ENCODE measurements around the gene ZNG1F.
"Not testable (repeated sequence)": the region's sequence is repeated elsewhere in the genome, so short reads cannot be mapped to it uniquely, and the experiment has no call there.

The ZNG1F gene

DNA sequence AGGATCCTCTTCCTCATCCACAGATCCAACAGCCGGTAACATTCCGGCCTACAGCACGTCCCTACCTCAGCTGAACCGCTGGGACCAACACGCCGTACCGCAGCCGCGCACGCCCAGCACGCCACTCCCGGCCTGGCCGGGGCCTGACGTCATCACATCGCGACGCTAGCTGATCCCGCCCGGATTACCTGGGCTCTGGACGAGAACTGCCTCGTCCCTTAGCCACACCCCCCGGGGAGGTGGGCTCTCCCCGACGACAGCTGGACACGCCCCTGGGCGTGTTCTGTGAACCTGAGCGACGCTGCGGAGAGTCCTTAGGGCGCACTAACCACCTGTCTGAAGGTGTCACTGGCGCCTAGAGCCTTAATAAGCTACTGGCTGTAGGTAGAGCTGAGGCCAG lies at the start of gene ZNG1F:
Gene ZNG1F, minus strand, starts transcription at position 101 of the 400 bp plus-strand sequence. Its CDS starts 59 bp downstream, at position 42.
- H3K4me1 ChIP-seq (ENCODE audit: insufficient read depth, insufficient read length); H3K36me3 ChIP-seq (ENCODE audit: insufficient read depth, insufficient read length, low read length); H3K27me3 ChIP-seq (ENCODE audit: insufficient read depth, insufficient read length); H3K9ac ChIP-seq (ENCODE audit: insufficient read length, low read depth); H3K9me3 ChIP-seq (ENCODE audit: insufficient read depth, low read length); DNase-seq (ENCODE audit: low read depth, low spot score); H3K4me3 ChIP-seq (ENCODE audit: insufficient read length, low read depth): not testable (repeated sequence)

DNA sequence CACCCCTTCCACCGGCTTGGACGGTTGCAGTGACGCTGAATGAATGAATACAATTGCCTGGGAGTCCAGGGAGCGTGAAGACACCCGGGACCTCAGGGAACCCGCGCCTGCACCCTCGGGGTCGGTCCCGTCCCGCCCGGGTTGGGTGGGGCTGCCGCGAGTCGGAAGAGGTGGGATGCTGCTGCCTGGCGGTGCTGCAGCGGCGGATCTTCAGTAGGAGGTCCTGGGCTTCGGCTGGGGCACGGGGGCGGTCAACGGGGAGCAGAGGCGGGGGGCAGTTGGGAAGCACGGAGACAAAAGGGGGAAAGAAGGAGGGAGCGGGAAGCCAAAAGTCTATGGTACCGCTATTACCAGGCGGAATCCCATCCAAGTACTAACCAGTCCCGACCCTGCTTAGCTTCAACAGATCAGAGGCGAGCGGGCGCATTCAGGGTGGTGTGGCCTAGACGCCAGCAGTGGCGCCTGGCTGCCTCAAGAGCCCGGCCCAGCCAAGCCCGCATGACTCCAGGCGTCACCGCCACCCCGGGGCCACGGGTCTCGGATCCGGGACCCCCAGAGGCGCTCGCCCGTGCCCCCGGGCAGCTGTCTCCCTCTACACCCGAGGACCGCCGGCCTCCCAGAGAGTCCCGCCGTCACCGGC lies 48.1 kb upstream of the ZNG1F start:
- not testable (repeated sequence) for H3K4me1 ChIP-seq (ENCODE audit: insufficient read depth, insufficient read length); H3K9me3 ChIP-seq (ENCODE audit: insufficient read depth, low read length); DNase-seq (ENCODE audit: low read depth, low spot score); H3K4me3 ChIP-seq (ENCODE audit: insufficient read length, low read depth); H3K36me3 ChIP-seq (ENCODE audit: insufficient read depth, insufficient read length, low read length); H3K9ac ChIP-seq (ENCODE audit: insufficient read length, low read depth)
- H3K27me3 ChIP-seq (ENCODE audit: insufficient read depth, insufficient read length) = peaks cover 13% of the 10 kb centered on the region

DNA sequence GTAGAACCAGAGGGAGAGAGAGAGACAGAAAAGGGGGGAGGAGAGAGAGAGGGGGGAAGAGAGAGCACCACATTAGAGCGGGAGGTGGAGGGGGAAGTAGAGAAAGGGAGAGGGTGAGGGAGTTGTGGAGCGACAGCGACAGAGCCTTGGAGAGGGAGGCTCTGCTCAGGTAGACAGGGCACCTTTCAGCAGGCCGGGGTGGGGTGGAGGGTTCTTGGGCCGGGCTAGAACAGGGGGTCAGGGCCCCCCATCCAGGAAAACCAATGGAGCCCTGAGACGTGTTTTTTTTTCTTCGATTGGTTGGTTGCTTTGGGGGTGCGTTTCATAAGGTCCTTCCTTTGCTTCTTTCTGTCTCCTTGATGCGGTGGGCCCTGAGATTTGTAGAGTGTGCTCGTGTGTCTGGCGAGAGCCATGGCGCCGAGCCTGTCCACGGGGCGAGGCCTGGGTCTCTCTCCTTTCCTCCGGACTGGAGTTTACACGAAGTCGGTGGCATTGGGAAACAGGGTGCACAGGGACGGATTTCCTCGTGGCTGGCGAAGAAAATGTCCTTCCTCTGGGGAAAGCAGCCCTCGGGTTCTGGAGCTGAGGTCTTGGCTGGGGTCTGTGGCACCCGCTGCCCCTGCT lies 47.5 kb upstream of the ZNG1F start:
- H3K36me3 ChIP-seq (ENCODE audit: insufficient read depth, insufficient read length, low read length); H3K9ac ChIP-seq (ENCODE audit: insufficient read length, low read depth); DNase-seq (ENCODE audit: low read depth, low spot score); H3K4me1 ChIP-seq (ENCODE audit: insufficient read depth, insufficient read length); H3K9me3 ChIP-seq (ENCODE audit: insufficient read depth, low read length); H3K4me3 ChIP-seq (ENCODE audit: insufficient read length, low read depth): not testable (repeated sequence)
- peaks cover 13% of the 10 kb centered on the region for H3K27me3 ChIP-seq (ENCODE audit: insufficient read depth, insufficient read length)

DNA sequence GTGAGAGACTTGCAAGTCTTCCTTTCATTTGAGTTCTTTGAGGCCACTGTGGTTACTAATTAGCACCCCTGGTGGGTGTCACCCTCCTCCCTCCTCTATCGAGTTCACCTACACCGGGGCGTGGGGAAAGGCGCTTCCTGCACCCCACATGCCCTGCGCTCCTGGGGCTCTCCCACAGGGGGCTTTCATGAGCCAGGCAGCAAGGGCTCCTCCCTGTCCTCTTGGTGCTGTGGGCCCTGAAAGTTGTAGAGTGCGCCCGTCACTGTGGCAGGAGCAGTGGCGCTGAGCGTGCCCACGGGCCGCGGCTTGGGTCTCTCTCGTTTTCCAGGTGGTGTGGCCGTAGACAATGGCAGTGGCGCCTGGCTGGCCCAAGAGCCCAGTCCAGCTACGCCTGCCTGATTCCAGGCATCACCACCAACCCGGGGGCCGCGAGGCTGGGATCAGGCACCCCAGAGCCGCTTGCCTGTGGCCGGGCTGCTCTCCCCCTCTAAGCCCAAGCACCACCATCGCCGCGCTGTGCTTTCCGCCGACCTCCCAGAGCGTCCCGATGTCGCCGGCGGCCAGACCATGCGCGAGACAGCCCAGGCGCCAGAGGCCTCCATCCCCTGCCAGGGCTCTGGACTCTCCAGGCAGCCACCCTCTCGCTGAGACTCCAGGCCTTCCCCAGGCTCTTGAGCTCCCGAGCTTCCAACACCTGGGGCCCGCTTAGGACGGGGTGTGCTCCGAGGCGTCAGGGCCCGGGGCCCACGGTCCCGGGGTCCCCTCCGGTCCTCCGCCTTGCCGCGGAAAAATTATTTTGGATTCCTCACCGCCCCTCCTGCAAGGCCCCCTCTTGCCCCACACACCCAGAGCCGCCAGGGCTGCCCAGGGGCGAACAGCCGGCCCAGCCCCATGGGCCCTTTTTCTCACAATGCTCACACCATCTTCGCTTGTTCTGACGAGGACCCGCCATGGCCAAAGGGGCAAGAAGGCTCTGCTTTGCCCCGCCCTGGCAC lies 46.0 kb upstream of the ZNG1F start:
- not testable (repeated sequence) for DNase-seq (ENCODE audit: low read depth, low spot score); H3K9ac ChIP-seq (ENCODE audit: insufficient read length, low read depth); H3K36me3 ChIP-seq (ENCODE audit: insufficient read depth, insufficient read length, low read length); H3K9me3 ChIP-seq (ENCODE audit: insufficient read depth, low read length); H3K4me1 ChIP-seq (ENCODE audit: insufficient read depth, insufficient read length)
- H3K27me3 ChIP-seq (ENCODE audit: insufficient read depth, insufficient read length) = peaks cover 13% of the 10 kb centered on the region
- H3K4me3 ChIP-seq (ENCODE audit: insufficient read length, low read depth) = peak overlapping the region; percentile 28

DNA sequence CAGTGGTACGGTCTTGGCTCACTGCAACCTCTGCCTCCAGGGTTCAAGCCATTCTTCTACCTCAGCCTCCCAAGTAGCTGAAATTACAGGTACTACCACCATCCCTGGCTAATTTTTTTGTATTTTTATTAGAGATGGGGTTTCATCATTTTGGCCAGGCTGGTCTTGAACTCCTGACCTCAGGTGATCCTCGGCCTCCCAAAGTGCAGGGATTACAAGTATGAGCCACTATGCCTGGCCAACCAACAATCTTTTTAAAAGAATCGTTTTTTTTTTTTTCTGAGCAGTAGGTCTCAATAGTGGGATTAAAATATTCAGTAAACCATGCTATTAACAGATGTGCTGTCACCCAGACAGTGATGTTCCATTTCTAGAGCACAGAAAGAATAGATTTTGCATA lies 45.1 kb upstream of the ZNG1F start:
- not testable (repeated sequence) for H3K4me3 ChIP-seq (ENCODE audit: insufficient read length, low read depth); H3K9me3 ChIP-seq (ENCODE audit: insufficient read depth, low read length); DNase-seq (ENCODE audit: low read depth, low spot score); H3K36me3 ChIP-seq (ENCODE audit: insufficient read depth, insufficient read length, low read length); H3K9ac ChIP-seq (ENCODE audit: insufficient read length, low read depth); H3K4me1 ChIP-seq (ENCODE audit: insufficient read depth, insufficient read length)
- H3K27me3 ChIP-seq (ENCODE audit: insufficient read depth, insufficient read length) = peaks cover 13% of the 10 kb centered on the region

DNA sequence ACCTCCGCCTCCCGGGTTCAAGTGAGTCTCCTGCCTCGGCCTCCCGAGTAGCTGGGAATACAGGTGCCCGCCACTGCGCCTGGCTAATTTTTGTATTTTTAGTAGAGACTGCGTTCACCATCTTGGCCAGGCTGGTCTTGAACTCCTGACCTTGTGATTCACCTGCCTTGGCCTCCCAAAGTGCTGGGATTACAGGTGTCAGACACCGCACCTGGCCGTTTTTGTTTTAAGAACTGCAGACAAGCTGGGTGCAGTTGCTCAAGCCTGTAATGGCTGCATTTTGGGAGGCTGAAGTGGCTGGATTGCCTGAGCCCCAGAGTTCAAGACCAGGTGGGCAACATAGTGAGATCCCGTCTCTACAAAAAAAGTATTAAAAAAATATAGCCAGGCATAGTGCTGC lies 43.2 kb upstream of the ZNG1F start:
- H3K36me3 ChIP-seq (ENCODE audit: insufficient read depth, insufficient read length, low read length); DNase-seq (ENCODE audit: low read depth, low spot score); H3K9ac ChIP-seq (ENCODE audit: insufficient read length, low read depth); H3K4me3 ChIP-seq (ENCODE audit: insufficient read length, low read depth); H3K9me3 ChIP-seq (ENCODE audit: insufficient read depth, low read length); H3K4me1 ChIP-seq (ENCODE audit: insufficient read depth, insufficient read length): not testable (repeated sequence)
- H3K27me3 ChIP-seq (ENCODE audit: insufficient read depth, insufficient read length) = peaks cover 13% of the 10 kb centered on the region

DNA sequence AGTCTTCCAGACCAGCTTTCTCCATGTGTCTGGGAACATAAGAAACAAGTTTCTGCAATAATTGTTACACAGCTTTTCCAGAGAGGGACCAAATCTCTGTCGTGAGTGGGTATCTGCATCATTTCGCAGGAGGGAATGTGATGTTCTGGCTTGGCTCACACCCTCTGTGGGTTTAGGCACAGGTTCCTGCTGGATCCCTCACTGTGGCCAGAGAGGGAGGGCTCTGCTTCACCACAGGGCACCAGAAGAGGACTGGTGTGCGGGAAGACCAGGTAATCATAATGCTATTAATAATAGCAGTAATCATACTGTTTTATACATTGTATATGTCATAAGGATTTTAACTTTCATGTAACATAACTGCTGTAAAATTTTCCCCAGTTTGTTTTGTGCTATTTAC lies 41.3 kb upstream of the ZNG1F start:
- H3K4me3 ChIP-seq (ENCODE audit: insufficient read length, low read depth); H3K9ac ChIP-seq (ENCODE audit: insufficient read length, low read depth); H3K36me3 ChIP-seq (ENCODE audit: insufficient read depth, insufficient read length, low read length); H3K4me1 ChIP-seq (ENCODE audit: insufficient read depth, insufficient read length); DNase-seq (ENCODE audit: low read depth, low spot score); H3K9me3 ChIP-seq (ENCODE audit: insufficient read depth, low read length): not testable (repeated sequence)
- peaks cover 13% of the 10 kb centered on the region for H3K27me3 ChIP-seq (ENCODE audit: insufficient read depth, insufficient read length)

DNA sequence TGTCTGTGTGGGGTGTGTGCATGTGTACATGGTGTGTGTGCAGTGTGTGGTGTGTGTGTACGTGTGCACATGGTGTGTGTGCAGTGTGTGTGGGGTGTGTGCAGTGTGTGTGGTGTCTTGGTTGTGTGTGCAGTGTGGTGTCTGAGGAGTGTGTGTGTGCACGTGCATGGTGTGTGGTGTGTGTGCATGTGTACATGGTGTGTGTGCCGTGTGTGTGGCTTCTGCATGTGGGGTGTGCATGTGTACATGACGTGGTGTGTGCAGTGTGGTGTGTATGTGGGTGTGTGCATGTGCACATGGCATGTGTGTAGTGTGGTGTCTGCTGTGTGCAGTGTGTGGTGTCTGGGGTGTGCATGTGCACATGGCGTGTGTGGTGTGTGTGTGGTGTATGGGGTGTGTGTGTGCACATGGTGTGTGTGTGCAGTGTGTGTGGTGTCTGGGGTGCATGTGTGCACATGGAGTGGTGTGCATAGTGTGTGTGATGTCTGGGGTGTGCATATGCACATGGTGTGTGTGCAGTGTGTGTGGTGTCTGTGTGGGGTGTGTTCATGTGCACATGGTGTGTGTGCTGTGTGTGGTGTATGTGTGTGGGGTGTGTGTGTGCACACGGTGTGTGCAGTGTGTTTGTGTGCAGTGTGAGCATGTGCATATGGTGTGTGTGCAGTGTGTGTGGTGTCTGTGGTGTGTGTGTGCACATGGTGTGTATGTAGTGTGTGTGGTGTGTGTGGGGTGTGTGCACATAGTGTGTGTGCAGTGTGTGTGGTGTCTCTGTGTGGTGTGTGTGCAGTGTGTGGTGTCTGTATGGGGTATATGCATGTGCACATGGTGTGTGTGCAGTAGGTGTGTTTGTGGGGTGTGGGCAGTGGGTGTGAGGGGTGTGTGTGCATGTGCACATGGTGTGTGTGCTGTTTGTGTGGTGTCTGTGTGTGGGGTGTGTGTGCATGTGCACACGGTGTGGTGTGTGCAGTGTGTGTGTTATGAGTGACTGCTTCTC lies 40.6 kb upstream of the ZNG1F start:
- H3K9me3 ChIP-seq (ENCODE audit: insufficient read depth, low read length) = no peaks in the 10 kb centered on the region
- H3K27me3 ChIP-seq (ENCODE audit: insufficient read depth, insufficient read length) = peaks cover 9% of the 10 kb centered on the region
- no peak for DNase-seq (ENCODE audit: low read depth, low spot score)
- no peaks in the 10 kb centered on the region for H3K36me3 ChIP-seq (ENCODE audit: insufficient read depth, insufficient read length, low read length)
- no peak overlapping the region for H3K4me3 ChIP-seq (ENCODE audit: insufficient read length, low read depth)
- H3K4me1 ChIP-seq (ENCODE audit: insufficient read depth, insufficient read length) = no peaks in the 10 kb centered on the region
- TF ChIP-seq SUZ12 (IDR thresholded peaks at IDR 0.05; ENCODE audit: extremely low read depth, insufficient read depth, insufficient read length) = no peak
- TF ChIP-seq YY1 (IDR thresholded peaks at IDR 0.05; ENCODE audit: insufficient read depth, insufficient read length) = no peak
- no peak for TF ChIP-seq ZNF274 (IDR thresholded peaks at IDR 0.05; ENCODE audit: low read depth, low read length)
- no peak overlapping the region for H3K9ac ChIP-seq (ENCODE audit: insufficient read length, low read depth)

DNA sequence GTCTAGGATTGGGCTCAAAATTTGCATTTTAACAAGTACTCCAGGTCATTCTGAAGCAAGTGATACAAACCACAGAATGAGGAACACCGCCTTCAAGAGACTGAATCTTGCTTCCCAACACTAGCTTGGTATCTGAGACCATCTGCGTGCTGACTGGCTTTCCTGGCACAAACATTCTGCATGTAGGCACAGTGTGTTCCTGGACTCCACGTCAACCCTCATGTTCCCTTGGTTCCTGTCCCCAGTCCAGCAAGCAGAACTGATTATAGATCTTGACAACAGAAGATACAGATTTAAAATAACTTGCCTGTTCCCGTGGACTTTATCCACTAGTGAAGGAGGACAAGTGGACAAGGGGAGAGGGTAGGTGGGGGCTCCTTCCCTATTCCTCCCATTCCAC lies 30.7 kb upstream of the ZNG1F start:
- not testable (repeated sequence) for H3K36me3 ChIP-seq (ENCODE audit: insufficient read depth, insufficient read length, low read length); H3K4me3 ChIP-seq (ENCODE audit: insufficient read length, low read depth); DNase-seq (ENCODE audit: low read depth, low spot score); H3K27me3 ChIP-seq (ENCODE audit: insufficient read depth, insufficient read length); H3K4me1 ChIP-seq (ENCODE audit: insufficient read depth, insufficient read length); H3K9me3 ChIP-seq (ENCODE audit: insufficient read depth, low read length); H3K9ac ChIP-seq (ENCODE audit: insufficient read length, low read depth)

DNA sequence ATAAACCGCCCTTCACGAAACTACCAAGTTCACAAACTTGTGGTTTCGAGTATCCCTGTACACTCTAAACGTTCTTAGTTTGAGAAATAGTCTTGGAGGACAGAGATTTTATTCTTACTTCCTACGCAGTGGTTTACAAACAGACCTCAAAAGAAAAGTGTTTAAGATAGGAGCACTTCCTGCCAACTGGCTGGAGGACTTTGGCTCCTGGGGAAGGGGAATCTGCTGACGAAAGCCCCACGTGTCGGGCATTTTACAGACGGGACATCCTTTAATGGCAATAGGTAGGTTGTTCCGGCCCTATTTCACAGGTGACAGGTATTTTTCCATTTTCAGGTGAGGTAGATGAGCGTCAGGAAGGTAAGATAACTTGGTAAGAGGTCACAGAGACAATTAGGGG lies 678 bp downstream of the ZNG1F start:
- H3K36me3 ChIP-seq (ENCODE audit: insufficient read depth, insufficient read length, low read length); H3K27me3 ChIP-seq (ENCODE audit: insufficient read depth, insufficient read length); H3K9me3 ChIP-seq (ENCODE audit: insufficient read depth, low read length): not testable (repeated sequence)

More for the DNA sequence above, 678 bp downstream of the ZNG1F start:
- not testable (repeated sequence) for H3K4me1 ChIP-seq (ENCODE audit: insufficient read depth, insufficient read length); H3K9ac ChIP-seq (ENCODE audit: insufficient read length, low read depth); DNase-seq (ENCODE audit: low read depth, low spot score); H3K4me3 ChIP-seq (ENCODE audit: insufficient read length, low read depth)
